K562 treated with DMSO at 1 percent for 12 hours (cell line): ENCODE measurements around the gene ADAMTS5. TPM values are rescaled to one million over a fixed set of nuclear protein-coding genes. Genes with fewer than 3 reads are reported as not detected.

ENCODE experiments used
- total RNA-seq: library from RNA; unstranded; fragments of 300-600 nt; gene quantifications from 2 replicates; pipeline ENCODE4 v1.2.3, GENCODE V29; 2022; ENCODE audit not compliant: insufficient read depth

ADAMTS5 gene
- total RNA-seq, result not detected in 2 replicates

GRCh38 chr21:26967062-26967913 lies at the start of gene ADAMTS5:
TSS of gene ADAMTS5 (minus strand) at chr21:26967088. CDS start at chr21:26966391, 697 bp downstream.

Other genes with a start within 250 kb of the ADAMTS5 start
- not detected in 2 replicates for gene ADAMTS1, start 121.7 kb downstream of the ADAMTS5 start, total RNA-seq